HG03039 (cell line): ENCODE measurements around the gene GLDC.
"Not testable (repeated sequence)": the region's sequence is repeated elsewhere in the genome, so short reads cannot be mapped to it uniquely, and the experiment has no call there.

Source experiments
- ATAC-seq: cut with Tn5 transposase; IDR thresholded peaks from one replicate; pipeline ENCODE4 v1.9.1; 2021; ENCODE audit warnings: mild to moderate bottlenecking, moderate library complexity; ENCODE audit not compliant: unreplicated experiment

GLDC gene

GRCh38 chr9:6645355-6646292 is at the start of gene GLDC:
TSS of gene GLDC (minus strand) at chr9:6645729. CDS start at chr9:6645499, 230 bp downstream.
- peak; percentile 91 for ATAC-seq

DNA sequence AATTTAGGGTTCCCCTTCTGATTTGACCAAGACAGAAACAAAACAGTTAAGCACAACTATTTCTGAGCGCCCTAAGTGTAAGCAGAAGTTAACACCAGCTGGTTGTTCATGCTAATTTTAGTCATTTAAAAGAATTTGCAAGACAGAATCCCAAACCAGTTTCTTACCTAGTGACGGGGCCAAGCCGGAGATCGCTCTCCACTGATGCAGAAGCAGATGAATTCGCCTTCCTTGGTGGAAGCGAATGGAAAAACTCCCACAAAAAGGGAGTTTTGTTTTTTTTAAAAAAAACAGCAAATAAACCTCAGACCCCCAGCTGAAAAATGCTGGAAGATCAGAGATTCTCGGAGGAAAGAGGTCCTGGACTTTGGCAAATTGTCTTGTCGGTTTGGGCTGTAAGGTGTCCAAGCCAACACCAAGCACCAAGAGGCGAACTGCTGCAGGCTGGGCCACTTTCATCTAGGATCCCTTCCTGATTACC is 47.4 kb upstream of the GLDC start:
- ATAC-seq: no peak

GRCh38 chr9:6692433-6692832 is 46.9 kb upstream of the GLDC start:
- no peak for ATAC-seq

- ATAC-seq: not testable (repeated sequence)
These were observed 45.1 kb upstream of the GLDC start for GRCh38 chr9:6690675-6691070.

GRCh38 chr9:6689893-6690674 is 44.6 kb upstream of the GLDC start:
- no peak for ATAC-seq

DNA sequence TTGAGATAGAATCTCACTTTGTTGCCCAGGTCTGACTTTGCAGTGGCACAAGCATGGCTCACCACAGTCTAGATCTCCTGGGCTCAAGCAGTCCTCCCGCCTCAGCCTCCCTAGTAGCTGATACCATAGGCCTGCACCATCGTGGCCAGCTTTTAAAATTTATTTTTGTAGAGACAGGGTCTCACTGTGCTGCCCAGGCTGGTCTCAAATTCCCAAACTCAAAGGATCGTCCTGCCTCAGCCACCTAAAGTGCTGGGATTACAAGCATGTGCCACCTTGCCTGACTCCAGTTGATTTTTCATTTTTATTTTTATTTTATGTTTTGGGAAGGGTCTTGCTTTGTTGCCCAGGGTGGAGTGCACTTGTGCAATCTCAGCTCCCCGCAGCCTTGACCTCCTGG is 41.7 kb upstream of the GLDC start:
- ATAC-seq: no peak

DNA sequence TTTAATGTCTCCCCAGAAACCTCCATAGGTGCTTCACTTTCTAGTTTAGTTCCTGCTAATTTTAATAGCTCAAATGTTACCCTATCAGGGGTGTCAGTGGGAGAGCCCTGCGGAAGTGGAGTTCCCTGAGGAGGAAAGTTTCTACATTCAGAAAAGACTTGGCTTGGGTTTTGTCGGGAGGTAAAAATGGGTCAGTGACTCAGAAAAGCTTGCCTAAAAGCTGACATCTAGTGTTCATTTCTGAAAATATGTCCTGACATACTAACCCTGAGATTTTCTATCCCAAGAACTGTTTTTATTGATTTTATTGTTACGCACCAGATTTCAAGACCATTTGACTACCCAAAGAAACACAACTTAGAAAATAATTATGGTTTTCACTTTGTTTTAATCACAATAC is 40.9 kb upstream of the GLDC start:
- no peak for ATAC-seq

GRCh38 chr9:6681957-6682501 is 36.5 kb upstream of the GLDC start:
- ATAC-seq: no peak

DNA sequence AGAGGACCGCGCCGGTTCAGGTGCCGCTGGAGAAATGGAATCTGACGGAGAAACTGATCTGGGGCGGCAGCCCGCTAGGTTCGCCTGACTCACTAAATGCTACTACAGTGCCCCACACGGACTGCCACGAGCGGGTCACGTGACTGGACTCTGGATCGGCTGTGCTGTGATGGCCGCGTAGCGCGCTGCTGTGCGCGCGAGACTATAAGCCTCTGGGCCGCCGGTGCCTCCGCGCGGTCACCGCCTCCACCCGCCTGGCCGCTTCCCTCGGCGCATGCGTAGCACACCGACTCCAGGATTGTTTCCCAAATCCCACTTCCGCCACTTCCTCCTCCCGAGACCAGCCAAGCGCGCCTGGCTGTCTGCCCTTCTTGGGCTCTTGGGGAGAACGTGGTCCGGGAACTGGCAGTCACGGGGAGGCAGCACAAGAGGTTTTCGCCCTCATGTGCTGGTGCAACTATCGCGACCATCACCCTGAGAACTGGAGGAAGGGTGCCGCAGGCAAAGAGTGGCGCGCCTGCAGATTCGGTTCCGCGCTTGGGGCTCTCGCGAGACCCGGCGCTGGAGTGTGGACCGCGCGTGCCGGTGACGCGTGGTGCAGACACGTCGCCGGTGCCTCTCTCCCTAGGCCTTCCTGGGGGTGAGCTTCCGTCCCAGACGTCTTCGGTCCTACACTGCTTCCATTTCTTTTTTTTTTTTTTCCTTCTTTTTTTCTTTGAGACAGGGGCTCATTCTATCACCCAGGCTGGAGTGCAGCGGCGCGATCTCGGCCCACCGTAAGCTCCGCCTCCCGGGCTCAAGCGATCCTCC is 35.8 kb upstream of the GLDC start:
- ATAC-seq: peak; percentile 64

DNA sequence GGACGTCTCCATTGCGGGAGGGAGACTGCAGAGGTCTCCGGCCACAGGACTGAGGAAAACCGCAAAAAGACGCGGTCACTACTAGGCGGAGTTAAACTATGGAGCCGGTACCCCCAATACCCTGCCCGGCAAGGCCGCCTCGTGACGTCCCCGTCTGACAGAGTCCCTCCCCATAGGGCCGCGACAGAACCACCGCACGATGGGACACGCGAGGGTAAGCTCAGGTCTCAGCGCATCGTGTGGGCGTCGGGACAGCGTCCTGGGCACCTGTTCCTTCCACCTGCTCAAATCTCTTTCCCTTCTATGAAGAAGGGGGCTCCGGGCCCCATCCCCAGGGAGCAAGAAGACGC is 35.2 kb upstream of the GLDC start:
- ATAC-seq: peak; percentile 25

DNA sequence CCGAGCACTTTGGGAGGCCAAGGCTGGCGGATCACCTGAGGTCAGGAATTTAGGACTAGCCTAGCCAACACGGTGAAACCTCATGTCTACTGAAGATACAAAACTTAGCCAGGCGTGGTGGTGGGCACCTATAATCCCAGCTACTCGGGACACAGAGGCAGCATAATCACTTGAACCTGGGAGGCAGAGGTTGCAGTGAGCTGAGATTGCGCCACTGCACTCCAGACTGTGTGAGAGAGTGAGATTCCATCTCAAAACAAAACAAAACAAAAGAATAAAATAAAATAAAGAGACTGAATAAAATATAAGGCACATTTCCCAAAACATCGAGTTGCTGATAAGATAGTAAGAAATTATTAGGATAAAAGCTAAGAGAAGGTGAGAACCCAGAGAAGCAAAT is 32.3 kb upstream of the GLDC start:
- no peak for ATAC-seq

GRCh38 chr9:6676254-6676921 is 30.9 kb upstream of the GLDC start:
- no peak for ATAC-seq

GRCh38 chr9:6675268-6675667 is 29.7 kb upstream of the GLDC start:
- no peak for ATAC-seq

- ATAC-seq: no peak
These were observed 27.9 kb upstream of the GLDC start for GRCh38 chr9:6673326-6674025.

GRCh38 chr9:6672118-6672517 is 26.6 kb upstream of the GLDC start:
- ATAC-seq: no peak

GRCh38 chr9:6671416-6671815 is 25.9 kb upstream of the GLDC start:
- no peak for ATAC-seq

GRCh38 chr9:6669881-6670280 is 24.4 kb upstream of the GLDC start:
- no peak for ATAC-seq

GRCh38 chr9:6667633-6668280 is 22.2 kb upstream of the GLDC start:
- ATAC-seq: no peak

- ATAC-seq: no peak
These were observed 21.6 kb upstream of the GLDC start for GRCh38 chr9:6667080-6667479.
